GM21381 (cell line): Measurements from ENCODE around the gene EYA3.

Experiments
- ATAC-seq: cut with Tn5 transposase; IDR thresholded peaks from one replicate; pipeline ENCODE4 v1.9.1; 2021; ENCODE audit warnings: mild to moderate bottlenecking, moderate library complexity; ENCODE audit not compliant: unreplicated experiment

EYA3 gene

GRCh38 chr1:28114844-28115243, 26.4 kb upstream of the EYA3 start:
- no peak for ATAC-seq

GRCh38 chr1:28113242-28113572, 24.8 kb upstream of the EYA3 start:
- ATAC-seq = no peak

GRCh38 chr1:28112388-28113241, 24.2 kb upstream of the EYA3 start:
- no peak for ATAC-seq

GRCh38 chr1:28111157-28111556, 22.7 kb upstream of the EYA3 start:
- no peak for ATAC-seq

- ATAC-seq = no peak
Measured at GRCh38 chr1:28110555-28110954, 22.1 kb upstream of the EYA3 start.

GRCh38 chr1:28109639-28110038, 21.2 kb upstream of the EYA3 start:
- no peak for ATAC-seq

- ATAC-seq = no peak
Measured at GRCh38 chr1:28108001-28108400, 19.6 kb upstream of the EYA3 start.

- ATAC-seq = no peak
Measured at GRCh38 chr1:28104866-28105467, 16.6 kb upstream of the EYA3 start.

GRCh38 chr1:28102189-28102588, 13.8 kb upstream of the EYA3 start:
- ATAC-seq = no peak

GRCh38 chr1:28099050-28099769, 10.8 kb upstream of the EYA3 start:
- ATAC-seq = no peak

GRCh38 chr1:28097100-28097472, 8.7 kb upstream of the EYA3 start:
- ATAC-seq = no peak

GRCh38 chr1:28096210-28097099, 8.0 kb upstream of the EYA3 start:
- ATAC-seq = no peak

- no peak for ATAC-seq
Measured at GRCh38 chr1:28091043-28091781, 2.8 kb upstream of the EYA3 start.

- ATAC-seq = no peak
Measured at GRCh38 chr1:28087614-28088167, 719 bp downstream of the EYA3 start.

GRCh38 chr1:28086651-28087050, 1.8 kb downstream of the EYA3 start:
- ATAC-seq = no peak

- no peak for ATAC-seq
Measured at GRCh38 chr1:28085129-28085528, 3.3 kb downstream of the EYA3 start.

- no peak for ATAC-seq
Measured at GRCh38 chr1:28083876-28084275, 4.5 kb downstream of the EYA3 start.

GRCh38 chr1:28078680-28079626, 9.5 kb downstream of the EYA3 start:
- no peak for ATAC-seq

GRCh38 chr1:28078262-28078661, 10.1 kb downstream of the EYA3 start:
- ATAC-seq = no peak
